Activated naive CD4-positive, alpha-beta T cell treated with anti-CD3 and anti-CD28 coated beads for 36 hours (primary cell): ENCODE measurements around the gene VPS37B. TPM values are rescaled to one million over a fixed set of nuclear protein-coding genes. Genes with fewer than 3 reads are reported as not detected.
"Not testable (repeated sequence)": the region's sequence is repeated elsewhere in the genome, so short reads cannot be mapped to it uniquely, and the experiment has no call there.

Experiments used
- CTCF ChIA-PET: fragments of 350-600 bp; sonication (Branson Sonifier 250); formaldehyde crosslinking; loops from one replicate; lab custom pipeline; 2021; ENCODE audit warnings: antibody characterized with exemption; lab: Charles Lee
- DNase-seq: peaks from one replicate; pipeline ENCODE4 v3.0.0-alpha.2; 2020
- H3K27ac Mint-ChIP-seq: one replicate; pipeline ENCODE4 v1.8.0; 2021; ENCODE audit warnings: mild to moderate bottlenecking, mixed read lengths
- H3K27me3 Mint-ChIP-seq: one replicate; pipeline ENCODE4 v1.8.0; 2021; ENCODE audit warnings: low read depth, mixed read lengths
- H3K36me3 Mint-ChIP-seq: one replicate; pipeline ENCODE4 v1.8.0; 2021; ENCODE audit warnings: low read depth, mixed read lengths
- H3K4me1 Mint-ChIP-seq: one replicate; pipeline ENCODE4 v1.8.0; 2021; ENCODE audit warnings: low read depth, mixed read lengths
- H3K4me3 Mint-ChIP-seq: one replicate; pipeline ENCODE4 v1.8.0; 2021; ENCODE audit warnings: mild to moderate bottlenecking, moderate library complexity, mixed read lengths
- H3K9me3 Mint-ChIP-seq: one replicate; pipeline ENCODE4 v1.8.0; 2021; ENCODE audit warnings: mixed read lengths
- intact Hi-C: fragments of 100-400 bp; cut with micrococcal nuclease; formaldehyde crosslinking; loops from one replicate; pipeline ENCODE4 v1.15.1; 2023
- total RNA-seq, 2 experiments: library from RNA; stranded (reverse); gene quantifications; one replicate each; pipeline ENCODE4 v1.2.3, GENCODE V29; 2021

Gene VPS37B
- total RNA-seq, 2 experiments from 2014 or later = 15.6 TPM

DNA sequence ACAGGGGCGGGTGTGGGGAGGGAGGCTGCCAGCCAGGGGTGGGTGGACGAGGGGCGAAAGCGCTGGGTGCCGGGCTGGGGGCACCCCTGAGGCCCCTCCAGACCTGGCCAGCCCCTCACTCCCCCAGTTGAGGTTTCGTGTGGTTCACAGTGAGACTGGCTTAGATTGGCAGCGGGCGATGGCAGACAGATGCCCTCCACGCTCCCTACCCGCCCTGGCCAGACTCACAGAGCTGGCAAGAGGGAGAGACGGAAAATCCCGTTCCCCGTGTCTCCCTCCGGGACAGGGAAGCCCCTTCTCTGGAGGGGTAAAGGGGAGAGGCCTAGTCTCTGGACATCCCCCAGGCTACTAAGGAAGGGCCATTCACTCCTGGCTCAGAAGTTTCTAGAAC is 33.2 kb upstream of the VPS37B start:
- Mint-ChIP-seq H3K36me3 (no peaks in the 10 kb centered on the region), H3K4me3 (no peak overlapping the region), H3K9me3 (no peaks in the 10 kb centered on the region), H3K27ac (no peak overlapping the region), H3K27me3 (no peaks in the 10 kb centered on the region), H3K4me1 (peaks cover 2% of the 10 kb centered on the region)
- intact Hi-C loops = no loop called here
- no peak for DNase-seq
- CTCF ChIA-PET = interaction anchor here (0.6 kb wide), 1 partner anchor 539 kb away, joined by 3 read pairs; no protein-coding TSS in a partner anchor

DNA sequence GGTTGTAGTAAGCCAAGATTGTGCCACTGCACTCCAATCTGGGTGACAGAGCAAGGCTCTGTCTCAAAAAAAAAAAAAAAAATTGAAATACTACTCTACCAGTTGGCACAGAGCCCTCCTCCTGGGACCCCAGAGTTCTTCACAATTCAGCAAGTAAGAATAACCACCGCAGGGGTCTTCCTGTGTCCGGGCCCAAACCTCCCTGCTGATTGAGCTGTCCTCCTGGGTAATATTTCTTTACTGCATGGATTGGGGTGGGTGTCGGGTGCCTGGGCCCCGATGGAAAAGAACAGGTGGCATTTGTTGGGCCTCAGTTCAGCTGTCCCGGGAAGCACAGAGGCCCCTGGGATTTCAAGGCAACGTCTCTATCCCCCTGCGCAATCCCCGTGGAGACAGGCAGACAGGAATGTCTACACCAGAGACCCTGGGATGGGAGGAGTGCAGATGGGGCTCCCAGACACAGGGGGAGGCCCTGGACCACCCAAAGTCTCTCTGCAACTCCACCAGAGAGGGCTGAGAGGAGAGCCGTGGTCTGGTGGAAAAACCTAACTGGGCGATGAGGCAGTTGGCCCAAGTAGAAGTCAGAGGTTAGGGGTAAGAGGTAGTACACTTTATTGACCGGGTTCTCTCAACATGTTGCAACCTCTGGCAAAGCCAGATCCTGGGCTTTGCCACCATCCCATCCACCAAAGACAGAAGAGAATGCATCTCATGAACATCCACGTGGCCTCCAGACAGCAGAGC is 32.7 kb upstream of the VPS37B start:
- H3K9me3 Mint-ChIP-seq = no peaks in the 10 kb centered on the region
- no peak for DNase-seq
- intact Hi-C loops = no loop called here
- H3K4me3 Mint-ChIP-seq = no peak overlapping the region
- CTCF ChIA-PET = interaction anchor here (0.6 kb wide), 1 partner anchor 540 kb away, joined by 3 read pairs; no protein-coding TSS in a partner anchor
- H3K4me1 Mint-ChIP-seq = peaks cover 2% of the 10 kb centered on the region
- H3K27ac Mint-ChIP-seq = no peak overlapping the region
- H3K36me3 Mint-ChIP-seq = no peaks in the 10 kb centered on the region
- H3K27me3 Mint-ChIP-seq = no peaks in the 10 kb centered on the region

DNA sequence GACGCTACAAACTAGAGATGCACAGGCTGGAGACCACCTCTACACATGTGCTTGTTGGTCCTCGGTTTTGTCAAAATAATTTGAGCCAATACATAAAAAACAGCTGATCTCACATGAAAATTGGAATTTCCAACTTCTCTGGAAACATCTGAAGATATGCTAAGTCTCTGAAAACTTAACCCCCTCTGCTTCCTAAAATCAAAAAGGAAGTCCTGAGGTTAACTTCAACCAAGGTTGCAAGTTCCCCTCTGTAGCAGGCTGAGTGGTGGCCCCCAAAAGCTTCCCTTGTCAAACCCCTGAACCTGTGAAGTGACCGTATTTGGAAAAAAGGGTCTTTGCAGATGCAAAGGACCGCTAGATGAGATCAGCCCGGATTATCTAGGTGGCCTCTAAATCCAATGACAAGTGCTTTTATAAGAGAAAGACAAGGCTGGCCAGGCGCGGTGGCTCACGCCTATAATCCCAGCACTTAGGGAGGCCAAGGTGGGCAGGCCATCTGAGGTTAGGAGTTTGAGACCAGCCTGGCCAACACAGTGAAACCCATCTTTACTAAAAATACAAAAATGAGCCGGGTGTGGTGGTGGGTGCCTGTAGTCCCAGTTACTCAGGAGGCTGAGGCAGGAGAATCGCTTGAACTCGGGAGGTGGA is 32.0 kb upstream of the VPS37B start:
- CTCF ChIA-PET = interaction anchor here (1.1 kb wide), 1 partner anchor 67 kb away, joined by 3 read pairs; no protein-coding TSS in a partner anchor

DNA sequence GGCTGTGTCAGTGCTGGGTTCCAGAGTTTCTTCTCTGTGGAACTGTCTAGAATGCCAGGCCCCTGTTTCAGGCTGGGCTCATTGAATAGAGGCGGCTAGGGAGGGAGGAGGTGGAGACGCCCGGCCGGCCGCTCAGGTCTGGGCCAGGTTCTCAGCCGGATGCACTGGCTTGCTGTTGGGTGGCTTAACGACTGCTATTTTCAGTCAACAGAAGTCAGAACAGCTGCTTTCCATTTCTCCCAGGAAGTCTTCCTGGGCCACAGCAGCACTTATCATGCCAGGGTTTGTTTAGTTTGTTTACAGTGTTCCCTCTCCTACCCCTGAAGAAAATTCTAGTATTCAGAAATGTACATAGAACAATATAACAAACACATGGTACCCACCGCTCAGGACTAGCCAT is 26.0 kb upstream of the VPS37B start:
- Mint-ChIP-seq H3K27me3 (no peaks in the 10 kb centered on the region), H3K27ac (no peak overlapping the region), H3K4me1 (peaks cover 2% of the 10 kb centered on the region), H3K4me3 (no peak overlapping the region), H3K36me3 (no peaks in the 10 kb centered on the region), H3K9me3 (no peaks in the 10 kb centered on the region)
- intact Hi-C loops = no loop called here
- CTCF ChIA-PET = interaction anchor here (1.2 to 1.5 kb wide), 3 partner anchors 42 to 128 kb away, joined by 3 to 4 read pairs (median 4); no protein-coding TSS in a partner anchor
- no peak for DNase-seq

More for the DNA sequence above, 32.0 kb upstream of the VPS37B start:
- H3K9me3 Mint-ChIP-seq = no peaks in the 10 kb centered on the region
- no peak overlapping the region for H3K27ac Mint-ChIP-seq
- intact Hi-C loops = no loop called here
- peaks cover 2% of the 10 kb centered on the region for H3K4me1 Mint-ChIP-seq
- DNase-seq = no peak
- H3K27me3 Mint-ChIP-seq = no peaks in the 10 kb centered on the region
- H3K4me3 Mint-ChIP-seq = no peak overlapping the region
- H3K36me3 Mint-ChIP-seq = no peaks in the 10 kb centered on the region

DNA sequence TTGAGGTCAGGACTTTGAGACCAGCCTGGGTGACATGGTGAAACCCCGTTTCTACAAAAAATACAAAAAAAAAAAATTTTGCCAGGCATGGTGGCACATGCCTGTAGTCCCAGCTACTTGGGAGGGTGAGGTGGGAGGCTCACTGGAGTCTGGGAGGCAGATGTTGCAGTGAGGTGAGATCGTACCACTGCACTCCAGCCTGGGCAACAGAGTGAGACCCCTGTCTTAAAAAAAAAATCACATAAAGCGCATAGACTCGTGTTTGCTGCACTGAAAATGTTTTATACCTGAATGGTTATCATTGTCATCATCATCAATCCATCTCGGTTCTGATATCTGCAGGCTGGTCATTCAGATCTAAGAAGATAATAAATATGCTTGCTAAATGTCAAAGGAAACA is 24.8 kb upstream of the VPS37B start:
- no peaks in the 10 kb centered on the region for H3K9me3 Mint-ChIP-seq
- H3K27me3 Mint-ChIP-seq = no peaks in the 10 kb centered on the region
- H3K4me3 Mint-ChIP-seq = no peak overlapping the region
- no peak for DNase-seq
- intact Hi-C loops = no loop called here
- peaks cover 4% of the 10 kb centered on the region for H3K4me1 Mint-ChIP-seq
- H3K36me3 Mint-ChIP-seq = no peaks in the 10 kb centered on the region
- CTCF ChIA-PET = interaction anchor here (0.9 to 1.5 kb wide), 2 partner anchors 40 to 60 kb away, joined by 3 to 4 read pairs; no protein-coding TSS in a partner anchor
- H3K27ac Mint-ChIP-seq = no peak overlapping the region

DNA sequence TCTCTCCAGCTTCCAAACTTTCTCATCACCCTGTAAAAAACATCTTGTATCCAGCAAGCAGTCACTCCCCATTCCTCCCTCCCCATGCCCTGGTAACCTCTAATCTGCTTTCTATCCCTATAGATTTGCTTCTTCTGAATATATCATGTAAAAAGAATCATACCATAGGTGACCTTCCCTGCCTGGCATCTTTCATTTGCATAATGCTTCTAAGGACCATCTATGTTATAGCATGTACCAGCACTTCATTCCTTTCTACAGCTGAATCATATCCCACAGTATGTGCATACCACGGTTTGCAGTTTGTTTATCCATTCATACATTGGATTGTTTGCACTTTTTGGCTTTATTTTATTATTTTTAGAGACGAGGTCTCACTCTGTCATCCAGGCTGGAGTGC is 22.9 kb upstream of the VPS37B start:
- Mint-ChIP-seq H3K36me3 (no peaks in the 10 kb centered on the region), H3K27me3 (no peaks in the 10 kb centered on the region), H3K27ac (no peak overlapping the region), H3K4me1 (peaks cover 4% of the 10 kb centered on the region), H3K4me3 (no peak overlapping the region), H3K9me3 (no peaks in the 10 kb centered on the region)
- intact Hi-C loops = no loop called here
- CTCF ChIA-PET = interaction anchor here (0.7 kb wide), 1 partner anchor 47 kb away, joined by 3 read pairs; no protein-coding TSS in a partner anchor
- DNase-seq = no peak

DNA sequence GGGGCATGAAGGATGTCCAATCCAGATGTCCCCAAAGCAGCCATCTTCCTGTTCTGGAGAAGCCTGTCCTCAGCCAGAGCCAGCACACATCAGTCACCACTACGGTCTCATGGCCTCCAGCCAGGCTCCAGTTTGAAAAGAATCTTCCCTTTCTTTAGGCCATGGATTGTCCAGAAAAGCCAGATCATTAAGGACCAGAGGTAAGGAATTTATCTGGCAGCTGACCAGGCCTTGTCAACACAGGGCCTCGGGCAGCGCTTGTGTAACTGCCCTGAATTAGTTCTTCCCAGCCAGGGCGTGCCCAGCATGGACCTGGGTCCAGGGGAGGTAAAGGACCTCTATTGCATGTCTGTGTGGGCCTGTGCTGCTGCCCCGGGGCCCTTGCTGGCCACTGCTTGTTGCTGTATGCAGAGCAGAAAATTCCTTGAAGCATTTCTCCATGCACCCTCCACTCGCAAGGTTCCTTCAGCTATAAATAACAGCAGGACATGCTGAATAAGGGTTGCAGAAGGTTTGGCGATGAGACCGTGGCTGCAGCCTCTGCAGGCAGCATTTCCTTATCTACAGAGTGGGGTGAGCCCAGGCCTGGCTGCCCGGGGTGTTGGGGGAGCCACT is 21.7 kb upstream of the VPS37B start:
- peaks cover 4% of the 10 kb centered on the region for H3K4me1 Mint-ChIP-seq
- no peak overlapping the region for H3K27ac Mint-ChIP-seq
- intact Hi-C loops = no loop called here
- no peak for DNase-seq
- no peaks in the 10 kb centered on the region for H3K27me3 Mint-ChIP-seq
- no peak overlapping the region for H3K4me3 Mint-ChIP-seq
- CTCF ChIA-PET = no interaction called here
- H3K36me3 Mint-ChIP-seq = no peaks in the 10 kb centered on the region
- H3K9me3 Mint-ChIP-seq = no peaks in the 10 kb centered on the region

DNA sequence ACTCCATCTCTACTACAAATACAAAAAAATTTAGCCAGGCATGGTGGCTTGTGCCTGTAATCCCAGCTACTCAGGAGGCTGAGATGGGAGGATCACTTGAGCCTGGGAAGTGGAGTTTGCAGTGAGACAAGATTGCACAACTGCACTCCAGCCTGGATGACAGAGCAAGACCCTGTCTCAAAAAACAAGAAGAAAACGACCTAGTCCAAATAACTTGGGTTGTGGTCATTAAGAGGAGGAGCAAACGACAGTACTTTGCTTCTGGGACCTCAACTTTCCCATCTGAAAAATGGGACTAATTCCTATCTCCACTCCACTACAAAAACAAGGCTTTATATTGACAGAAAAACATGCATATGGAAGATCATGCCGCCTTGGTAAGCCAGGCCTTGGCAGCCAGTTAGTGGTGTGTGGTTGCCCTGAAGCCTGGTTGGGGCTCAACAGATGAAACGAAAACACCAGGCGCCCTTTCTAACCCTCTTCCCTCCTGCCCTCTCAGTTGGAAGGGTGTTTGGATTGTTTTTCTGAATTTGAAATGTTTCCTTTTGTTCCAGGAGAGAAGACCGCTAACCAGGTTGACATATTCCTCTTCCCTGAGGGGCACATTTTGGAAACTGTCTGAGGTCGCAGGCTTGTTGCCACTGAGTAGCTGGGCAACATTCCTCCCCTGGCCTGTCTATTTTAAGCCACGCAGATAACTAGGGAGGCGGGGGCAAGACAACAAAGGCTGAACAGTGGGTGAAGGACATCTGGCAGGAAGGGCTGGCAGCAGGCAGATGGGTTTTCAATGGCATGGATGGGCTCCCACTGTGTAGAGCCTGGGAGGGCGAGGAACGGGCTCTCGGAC is 13.7 kb upstream of the VPS37B start:
- H3K27me3 Mint-ChIP-seq = no peaks in the 10 kb centered on the region
- intact Hi-C loops = no loop called here
- CTCF ChIA-PET = interaction anchor here (0.7 to 1.2 kb wide), 2 partner anchors 10 to 43 kb away, joined by 3 to 6 read pairs; no protein-coding TSS in a partner anchor
- DNase-seq = no peak
- H3K4me1 Mint-ChIP-seq = no peaks in the 10 kb centered on the region
- no peaks in the 10 kb centered on the region for H3K36me3 Mint-ChIP-seq
- no peak overlapping the region for H3K27ac Mint-ChIP-seq
- H3K9me3 Mint-ChIP-seq = no peaks in the 10 kb centered on the region
- H3K4me3 Mint-ChIP-seq = no peak overlapping the region

DNA sequence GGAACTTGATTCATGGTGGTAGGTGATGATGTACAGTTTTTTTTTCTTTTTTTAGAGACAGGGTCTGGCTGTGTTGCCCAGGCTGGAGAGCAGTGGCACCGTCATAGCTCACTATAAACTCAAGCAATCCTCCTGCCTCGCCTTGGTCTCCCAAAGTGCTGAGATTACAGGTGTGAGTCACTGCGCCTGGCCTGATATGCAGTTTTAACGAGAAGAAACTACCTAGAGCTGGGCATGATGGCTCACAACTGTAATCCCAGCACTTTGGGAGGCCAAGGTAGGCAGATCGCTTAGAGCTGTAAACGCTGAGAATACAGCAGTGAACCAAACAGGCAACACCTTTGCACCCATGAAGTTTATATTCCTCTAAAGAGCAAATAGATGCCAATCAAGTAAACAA is 13.0 kb upstream of the VPS37B start:
- no peaks in the 10 kb centered on the region for H3K4me1 Mint-ChIP-seq
- H3K36me3 Mint-ChIP-seq = no peaks in the 10 kb centered on the region
- no peak overlapping the region for H3K4me3 Mint-ChIP-seq
- no peak overlapping the region for H3K27ac Mint-ChIP-seq
- DNase-seq = no peak
- H3K27me3 Mint-ChIP-seq = no peaks in the 10 kb centered on the region
- CTCF ChIA-PET = interaction anchor here (0.7 to 1.2 kb wide), 3 partner anchors 9 to 48 kb away, joined by 3 to 6 read pairs (median 3); no protein-coding TSS in a partner anchor
- H3K9me3 Mint-ChIP-seq = no peaks in the 10 kb centered on the region
- intact Hi-C loops = no loop called here

DNA sequence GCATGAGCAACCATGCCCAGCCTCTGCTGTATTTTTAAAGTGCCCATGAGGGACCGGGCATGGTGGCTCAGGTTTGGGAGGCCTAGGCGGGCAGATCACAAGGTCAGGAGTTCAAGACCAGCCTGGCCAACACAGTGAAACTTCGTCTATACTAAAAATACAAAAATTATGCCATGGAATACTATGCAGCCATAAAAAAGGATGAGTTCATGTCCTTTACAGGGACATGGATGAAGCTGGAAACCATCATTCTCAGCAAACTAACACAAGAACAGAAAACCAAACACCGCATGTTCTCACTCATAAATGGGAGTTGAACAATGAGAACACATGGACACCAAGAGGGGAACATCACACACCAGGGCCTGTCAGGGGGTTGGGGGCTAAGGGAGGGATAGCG is 9.3 kb upstream of the VPS37B start:
- H3K4me3 Mint-ChIP-seq, H3K27me3 Mint-ChIP-seq, H3K9me3 Mint-ChIP-seq, H3K36me3 Mint-ChIP-seq, DNase-seq, H3K27ac Mint-ChIP-seq, intact Hi-C loops, CTCF ChIA-PET: not testable (repeated sequence)
- peaks cover 14% of the 10 kb centered on the region for H3K4me1 Mint-ChIP-seq

DNA sequence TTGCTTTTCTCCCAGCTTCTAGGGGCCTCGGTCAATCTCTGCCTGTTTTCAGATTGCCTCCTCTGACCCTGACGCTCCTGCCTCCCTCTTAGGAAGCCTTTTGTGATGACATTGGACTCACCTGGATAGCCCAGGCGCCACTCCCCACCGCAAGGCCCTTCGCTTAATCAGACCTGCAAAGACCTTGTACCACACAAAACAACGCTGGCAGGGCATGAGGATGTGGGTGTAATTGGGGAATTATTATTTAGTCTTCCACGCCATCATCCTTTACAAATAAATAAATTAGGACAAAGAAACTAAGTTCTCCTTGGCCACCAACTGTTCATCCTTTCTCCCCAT is 7.7 kb upstream of the VPS37B start:
- CTCF ChIA-PET = interaction anchor here (1.3 kb wide), 1 partner anchor 110 kb away, joined by 4 read pairs; no protein-coding TSS in a partner anchor
- Mint-ChIP-seq H3K4me1 (peaks cover 28% of the 10 kb centered on the region), H3K9me3 (no peaks in the 10 kb centered on the region), H3K36me3 (no peaks in the 10 kb centered on the region), H3K4me3 (no peak overlapping the region), H3K27me3 (no peaks in the 10 kb centered on the region), H3K27ac (no peak overlapping the region)
- intact Hi-C loops = no loop called here
- DNase-seq = no peak
